ENCODE measurements around the gene STH.

DNA sequence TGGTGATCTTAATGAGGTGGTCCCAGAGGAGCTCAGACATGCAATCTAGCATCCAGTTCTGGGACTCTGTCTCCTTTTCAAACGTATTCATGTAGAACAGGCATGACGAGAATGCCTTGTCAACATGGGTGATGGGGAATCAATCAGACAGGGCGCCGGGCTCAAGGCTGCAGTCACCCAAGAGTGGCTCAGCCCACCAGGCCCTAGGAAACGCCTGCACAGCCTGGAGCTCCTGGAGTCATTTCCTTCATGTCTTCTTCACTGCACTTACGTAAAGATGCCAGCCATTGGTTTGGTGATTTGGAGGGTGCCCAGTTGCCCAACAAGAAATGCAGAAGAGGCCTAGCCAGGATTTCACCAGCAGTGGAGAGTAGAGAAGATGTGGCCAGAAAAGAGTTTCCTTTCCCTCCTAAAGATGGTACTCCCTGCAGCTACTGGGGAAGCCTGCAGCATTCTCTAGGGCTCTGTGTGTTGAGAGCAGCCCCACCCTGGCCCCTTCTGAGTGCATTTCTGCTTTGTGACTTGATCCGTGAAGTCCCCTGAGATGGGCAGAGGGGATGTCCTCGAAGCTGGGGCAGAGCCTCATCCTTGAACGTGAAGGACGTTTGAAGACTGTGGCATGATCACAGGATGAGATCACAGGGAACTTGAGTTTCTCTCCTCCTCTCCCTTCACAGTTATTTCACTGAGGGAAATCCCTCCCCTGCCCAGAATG lies 24.0 kb upstream of the STH start:
- TF ChIP-seq, protein P1, sequence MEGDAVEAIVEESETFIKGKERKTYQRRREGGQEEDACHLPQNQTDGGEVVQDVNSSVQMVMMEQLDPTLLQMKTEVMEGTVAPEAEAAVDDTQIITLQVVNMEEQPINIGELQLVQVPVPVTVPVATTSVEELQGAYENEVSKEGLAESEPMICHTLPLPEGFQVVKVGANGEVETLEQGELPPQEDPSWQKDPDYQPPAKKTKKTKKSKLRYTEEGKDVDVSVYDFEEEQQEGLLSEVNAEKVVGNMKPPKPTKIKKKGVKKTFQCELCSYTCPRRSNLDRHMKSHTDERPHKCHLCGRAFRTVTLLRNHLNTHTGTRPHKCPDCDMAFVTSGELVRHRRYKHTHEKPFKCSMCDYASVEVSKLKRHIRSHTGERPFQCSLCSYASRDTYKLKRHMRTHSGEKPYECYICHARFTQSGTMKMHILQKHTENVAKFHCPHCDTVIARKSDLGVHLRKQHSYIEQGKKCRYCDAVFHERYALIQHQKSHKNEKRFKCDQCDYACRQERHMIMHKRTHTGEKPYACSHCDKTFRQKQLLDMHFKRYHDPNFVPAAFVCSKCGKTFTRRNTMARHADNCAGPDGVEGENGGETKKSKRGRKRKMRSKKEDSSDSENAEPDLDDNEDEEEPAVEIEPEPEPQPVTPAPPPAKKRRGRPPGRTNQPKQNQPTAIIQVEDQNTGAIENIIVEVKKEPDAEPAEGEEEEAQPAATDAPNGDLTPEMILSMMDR (IDR thresholded peaks at IDR 0.05), result no peak
- TF ChIP-seq POLR2A (IDR thresholded peaks at IDR 0.05), result no peak
- TF ChIP-seq POLR2AphosphoS5 (IDR thresholded peaks at IDR 0.05), result no peak
- TF ChIP-seq EP300 (IDR thresholded peaks at IDR 0.05), result no peak

Data from sigmoid colon (tissue), 4 donors.